ENCODE measurements around the gene SEC61A1.

- TF ChIP-seq CTCF (IDR thresholded peaks at IDR 0.05), result no peak
- TF ChIP-seq POLR2A (IDR thresholded peaks at IDR 0.05), result no peak
These were observed 30.4 kb upstream of the SEC61A1 start for GRCh38 chr3:128021768-128022372.
